NCI-H446 (cell line): ENCODE measurements around the gene ST3GAL5.
"Not testable (repeated sequence)": the region's sequence is repeated elsewhere in the genome, so short reads cannot be mapped to it uniquely, and the experiment has no call there.

ENCODE experiments used
- DNase-seq, 2 experiments: peaks; one replicate each; lab custom pipeline; 2025; lab: John Stamatoyannopoulos, UW

Gene ST3GAL5

GRCh38 chr2:85893428-85894258 lies 4.9 kb upstream of the ST3GAL5 start:
- peak in 1 of 2 experiments; percentile 28 for DNase-seq

DNA sequence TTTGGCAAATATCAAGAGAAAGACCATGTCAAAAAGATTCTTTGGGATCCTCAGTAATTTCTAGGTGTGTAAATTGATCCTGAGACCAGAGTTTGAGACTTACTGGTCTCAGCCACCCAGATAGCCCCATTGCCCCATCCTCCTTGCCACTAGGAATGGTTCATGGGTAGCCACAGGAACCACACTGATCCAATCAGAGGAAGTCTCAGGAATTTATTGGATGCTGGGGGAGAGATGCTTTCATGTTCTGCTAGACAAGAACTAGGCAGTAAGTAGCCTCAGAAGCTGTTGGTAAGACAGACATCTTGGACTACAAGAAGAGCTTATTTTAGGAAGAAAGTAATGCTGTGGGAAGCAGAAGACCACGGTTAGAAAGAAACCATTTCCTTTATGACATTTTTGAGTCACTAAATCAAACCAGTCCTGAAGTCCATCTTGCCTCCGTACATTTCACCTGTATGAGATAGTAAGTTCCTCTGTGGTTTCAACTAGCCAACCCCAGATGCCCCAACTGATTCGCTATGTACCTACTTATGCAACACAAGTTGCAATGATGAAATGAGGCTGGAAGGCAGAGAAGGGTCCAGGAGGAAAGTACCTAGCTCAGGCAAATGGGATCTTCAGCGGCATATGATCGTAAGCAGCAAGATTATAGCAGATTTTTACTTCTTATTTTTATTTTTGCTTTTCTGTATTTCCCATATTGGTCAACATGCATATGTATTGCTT lies 3.6 kb upstream of the ST3GAL5 start:
- DNase-seq, result no peak

- DNase-seq, result no peak
Measured at GRCh38 chr2:85890522-85891176, 1.9 kb upstream of the ST3GAL5 start.

DNA sequence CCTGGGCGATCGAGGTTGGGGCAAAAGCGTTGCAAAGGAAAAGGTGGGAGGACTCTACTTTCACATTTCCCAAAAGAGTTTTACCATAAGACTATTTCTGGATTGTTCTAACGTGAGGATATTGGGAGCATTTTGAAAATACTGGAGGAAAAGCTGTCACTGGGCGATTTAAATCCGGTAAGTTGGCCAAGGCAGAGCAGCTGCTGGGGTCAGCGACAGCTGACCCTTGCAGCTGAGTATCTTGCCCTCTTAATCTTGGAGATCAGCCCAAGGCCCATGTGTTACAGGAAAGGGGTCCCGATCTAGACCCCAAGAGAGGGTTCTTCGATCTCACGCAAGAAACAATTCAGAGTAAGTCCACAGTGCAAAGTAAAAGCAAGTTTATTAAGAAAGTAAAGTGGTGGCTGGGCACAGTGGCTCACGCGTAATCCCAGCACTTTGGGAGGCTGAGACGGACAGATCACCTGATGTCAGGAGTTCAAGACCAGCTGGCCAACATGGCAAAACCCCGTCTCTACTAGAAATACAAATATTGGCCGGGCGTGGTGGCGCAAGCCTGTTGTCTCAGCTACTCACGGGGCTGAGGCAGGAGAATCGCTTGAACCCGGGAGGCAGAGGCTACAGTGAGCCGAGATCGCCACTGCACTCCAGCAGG lies 964 bp upstream of the ST3GAL5 start:
- no peak for DNase-seq

GRCh38 chr2:85888020-85888683 lies 638 bp downstream of the ST3GAL5 start:
- DNase-seq, result no peak

DNA sequence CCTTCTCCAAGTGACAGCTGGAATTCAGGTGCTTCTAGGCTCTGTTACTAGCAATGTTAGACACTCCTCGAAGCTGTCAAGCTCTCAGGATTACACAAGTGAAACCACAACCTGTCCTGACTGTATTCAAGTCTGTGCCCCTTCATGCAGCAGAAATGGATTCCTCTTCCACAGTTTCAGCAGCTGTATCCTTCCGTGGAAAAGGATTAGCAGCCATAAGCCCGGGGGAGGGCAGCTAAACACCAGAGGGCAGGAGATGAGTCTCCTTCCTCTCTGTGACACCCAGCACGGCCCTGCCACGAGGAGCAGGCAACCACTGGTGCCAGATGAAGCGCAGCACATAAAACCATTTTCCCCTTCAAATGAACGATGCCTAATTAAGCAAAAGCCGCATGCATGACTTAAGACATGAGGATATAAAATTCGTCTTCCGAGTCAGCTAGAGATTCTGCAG lies 1.2 kb downstream of the ST3GAL5 start:
- DNase-seq, result peak in 1 of 2 experiments; percentile 28

DNA sequence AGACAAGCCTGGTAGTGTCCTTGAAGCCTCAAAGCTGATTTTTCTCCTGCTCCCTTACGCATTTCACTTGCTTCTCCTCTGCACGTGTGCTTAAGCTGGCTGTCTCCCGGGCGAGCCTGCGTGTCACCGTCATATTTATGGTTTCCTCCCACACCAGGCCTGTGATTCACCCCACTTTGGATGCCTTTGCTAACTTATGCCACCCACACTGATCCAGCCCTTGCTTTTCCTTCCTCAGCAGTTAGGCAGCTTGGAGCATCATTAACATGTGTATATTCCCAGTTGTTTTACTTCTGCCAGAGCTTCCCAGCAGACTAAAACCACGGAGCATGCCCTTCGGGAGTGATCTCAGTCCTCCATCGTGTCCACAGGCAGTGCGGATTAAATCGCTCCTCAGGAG lies 2.2 kb downstream of the ST3GAL5 start:
- DNase-seq, result no peak

DNA sequence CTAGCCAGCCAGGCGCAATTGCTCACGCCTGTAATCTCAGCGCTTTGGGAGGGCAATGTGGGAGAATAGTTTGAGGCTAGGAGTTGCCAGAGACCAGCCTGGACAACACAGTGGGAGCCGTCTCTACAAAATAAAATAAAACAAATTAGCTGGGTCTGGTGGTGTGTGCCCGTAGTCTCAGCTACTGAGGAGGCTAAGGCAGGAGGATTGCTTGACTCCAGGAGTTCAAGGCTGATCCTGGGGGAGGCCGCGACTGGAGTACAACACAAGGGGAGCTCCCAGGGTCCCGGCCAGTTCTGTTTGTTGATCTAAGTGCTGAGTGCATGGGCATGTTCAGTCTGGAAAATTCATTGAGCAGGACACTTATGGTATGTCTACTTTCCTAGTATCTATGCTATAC lies 2.6 kb downstream of the ST3GAL5 start:
- DNase-seq, result no peak

DNA sequence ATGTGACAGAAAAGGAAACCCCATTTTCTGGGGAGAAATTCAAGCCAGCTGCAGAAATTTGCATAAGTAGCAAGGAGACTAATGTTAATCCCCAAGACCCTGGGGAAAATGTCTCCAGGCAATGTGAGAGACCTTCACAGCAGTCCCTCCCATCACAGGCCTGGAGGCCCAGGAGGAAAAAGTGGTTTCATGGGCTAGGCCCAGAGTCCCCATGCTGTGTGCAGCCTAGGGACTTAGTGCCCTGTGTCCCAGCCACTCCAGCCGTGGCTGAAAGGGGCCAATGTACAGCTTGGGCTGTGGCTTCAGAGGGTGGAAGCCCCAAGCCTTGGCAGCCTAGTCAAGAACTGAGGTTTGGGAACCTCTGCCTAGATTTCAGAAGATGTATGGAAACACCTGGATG lies 7.0 kb downstream of the ST3GAL5 start:
- DNase-seq, result not testable (repeated sequence)

GRCh38 chr2:85880716-85881328 lies 8.0 kb downstream of the ST3GAL5 start:
- DNase-seq, result not testable (repeated sequence)

- DNase-seq, result no peak
Measured at GRCh38 chr2:85878719-85879370, 9.9 kb downstream of the ST3GAL5 start.

GRCh38 chr2:85875350-85876050 lies 13.3 kb downstream of the ST3GAL5 start:
- DNase-seq, result no peak

DNA sequence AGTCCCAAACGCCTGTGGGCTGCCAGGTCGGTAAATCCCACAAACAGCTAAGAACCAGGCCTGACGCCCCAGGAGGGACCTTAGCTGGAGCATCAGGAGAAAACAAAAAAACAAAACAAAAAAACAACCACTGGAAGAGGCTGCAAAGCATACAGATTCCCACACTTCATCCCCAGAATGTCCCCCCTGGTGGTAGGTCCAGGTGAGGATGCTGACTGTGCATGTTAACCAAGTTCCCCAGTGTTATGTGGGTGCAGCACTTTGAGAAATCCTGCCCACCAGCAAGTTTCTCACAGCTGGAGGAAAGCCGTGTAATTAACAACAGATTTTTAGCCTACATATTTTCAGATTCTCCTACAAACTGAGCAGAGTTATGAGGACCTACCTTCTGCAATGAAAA lies 15.1 kb downstream of the ST3GAL5 start:
- DNase-seq, result no peak

DNA sequence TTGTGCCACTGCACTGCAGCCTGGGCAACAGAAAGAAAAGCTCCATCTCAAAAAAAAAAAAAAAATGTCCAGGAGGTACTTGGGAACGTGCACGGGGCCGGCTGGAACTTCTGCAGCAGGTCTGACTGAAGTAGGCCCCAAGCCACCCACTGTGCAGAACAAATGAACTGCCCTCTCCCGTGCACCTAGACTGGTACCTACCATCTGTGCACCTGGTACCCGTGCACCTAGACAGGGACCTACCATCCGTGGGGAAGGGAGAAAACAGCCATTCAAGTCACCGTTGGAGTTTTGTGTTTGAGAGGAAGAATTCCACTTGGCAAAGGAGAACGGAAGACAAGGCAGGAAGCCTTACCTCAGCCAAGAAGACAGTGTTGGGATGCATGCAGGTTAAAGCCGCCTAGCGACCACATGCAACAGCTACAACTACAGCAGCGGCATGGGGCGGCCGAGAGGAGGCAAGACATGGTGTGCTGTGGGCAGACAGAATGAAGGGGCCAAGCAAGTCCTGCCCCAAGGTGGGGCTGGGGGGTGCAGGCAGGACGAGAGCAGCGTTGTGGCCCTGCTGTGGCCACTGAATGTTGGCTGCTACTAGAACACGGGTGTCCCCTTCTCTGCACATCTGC lies 16.1 kb downstream of the ST3GAL5 start:
- DNase-seq, result no peak

DNA sequence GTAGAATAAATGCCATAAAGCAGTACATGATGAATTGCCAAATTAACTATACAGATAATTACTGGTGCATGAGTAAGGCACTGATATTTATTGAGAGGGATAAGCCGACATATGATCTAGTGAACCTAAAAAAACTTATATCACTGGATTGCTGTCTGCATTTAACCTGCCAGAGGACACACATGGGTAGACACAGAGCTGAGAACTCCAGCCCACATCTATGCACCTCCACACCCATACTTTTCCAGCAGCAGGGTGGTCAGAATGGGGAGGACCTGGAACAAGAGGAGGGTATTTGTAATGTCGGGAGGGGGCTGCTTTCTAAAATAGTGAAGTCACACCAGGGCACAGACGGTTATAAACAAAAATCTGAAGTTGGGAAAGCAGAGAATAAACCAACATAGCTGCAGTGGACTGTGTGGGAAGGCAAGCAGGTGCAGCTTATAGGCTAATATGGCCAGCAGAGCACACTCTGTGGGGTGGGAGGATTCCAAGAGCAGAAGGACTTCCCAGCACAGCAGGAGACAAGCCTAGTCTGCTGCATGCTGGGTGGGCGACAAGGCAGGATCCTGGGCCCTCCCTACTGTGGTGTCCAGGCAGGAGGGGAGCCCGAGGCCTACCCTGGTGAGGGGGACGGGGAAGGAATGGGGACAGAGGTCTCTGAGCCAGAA lies 17.2 kb downstream of the ST3GAL5 start:
- DNase-seq, result no peak

DNA sequence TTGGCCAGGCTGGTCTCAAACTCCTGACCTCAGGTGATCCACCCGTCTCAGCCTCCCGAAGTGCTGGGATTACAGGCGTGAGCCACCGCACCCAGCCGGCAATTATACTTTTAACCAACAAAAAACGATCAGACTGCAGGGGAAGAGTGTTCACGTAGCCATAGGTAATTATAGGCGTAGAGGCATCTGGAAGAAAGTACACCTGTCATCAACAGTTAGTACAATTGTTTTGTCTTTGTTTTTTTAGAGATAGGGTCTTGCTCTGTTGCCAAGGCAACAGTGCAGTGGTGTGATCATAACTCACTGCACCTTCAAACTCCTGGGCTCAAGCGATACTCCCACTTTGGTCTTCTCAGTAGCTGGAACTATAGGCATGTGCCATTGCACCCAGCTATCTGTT lies 20.0 kb downstream of the ST3GAL5 start:
- DNase-seq, result no peak

- no peak for DNase-seq
Measured at GRCh38 chr2:85867556-85868292, 21.1 kb downstream of the ST3GAL5 start.

GRCh38 chr2:85867121-85867520 lies 21.7 kb downstream of the ST3GAL5 start:
- DNase-seq, result no peak
